ENCODE data around the gene OR6Y1. TPM values are rescaled to one million over a fixed set of nuclear protein-coding genes. Genes with fewer than 3 reads are reported as not detected.

The OR6Y1 gene
- total RNA-seq, 1 experiment from 2014 or later, result not detected

GRCh38 chr1:158572226-158572625 lies 18.0 kb upstream of the OR6Y1 start (continued):
- TF ChIP-seq ZBTB33 (IDR thresholded peaks at IDR 0.05; ENCODE audit: extremely low read depth, insufficient replicate concordance, low read length) (no peak), ELF1 (IDR thresholded peaks at IDR 0.05; ENCODE audit: borderline replicate concordance, low read depth) (no peak)

GRCh38 chr1:158570480-158570879 lies 16.3 kb upstream of the OR6Y1 start, which contains the start of gene OR6P1:
Gene OR6P1, minus strand, starts transcription at chr1:158570580. Its CDS starts 6,976 bp downstream, at chr1:158563604.
- DNase-seq (ENCODE audit: low read depth, low spot score) (no peak), ATAC-seq (no peak)
- Histone ChIP-seq H4K20me1 (ENCODE audit: insufficient read depth) (no peaks in the 10 kb centered on the region), H3K9me3 (ENCODE audit: control insufficient read depth in 1 of 2, insufficient read depth in 1 of 2, low read depth in 1 of 2, low read length in 2 of 2) (no peaks in the 10 kb centered on the region), H3K4me3 (replicated peaks in 1 of 2; ENCODE audit: low read depth in 1 of 2, low read length in 2 of 2) (no peak within 1 kb of the TSS), H3K9ac (ENCODE audit: low read length) (no peak within 1 kb of the TSS), H3K4me1 (ENCODE audit: control insufficient read depth in 1 of 2, insufficient read depth in 2 of 2, low read length in 2 of 2) (no peaks in the 10 kb centered on the region), H3K79me2 (ENCODE audit: insufficient read depth, low read length) (no peaks in the 10 kb centered on the region), H3K27me3 (ENCODE audit: insufficient read depth, low read length) (no peaks in the 10 kb centered on the region), H3K27ac (ENCODE audit: low read depth, low read length) (no peak within 1 kb of the TSS), H2AFZ (ENCODE audit: low read depth, low read length, poor library complexity, severe bottlenecking) (no peak within 1 kb of the TSS), H3K9me2 (ENCODE audit: insufficient read depth) (no peaks in the 10 kb centered on the region), H3K4me2 (ENCODE audit: low read length) (no peak within 1 kb of the TSS), H3K36me3 (ENCODE audit: control insufficient read depth in 1 of 2, insufficient read depth in 2 of 2, low read length in 2 of 2) (no peaks in the 10 kb centered on the region)
- POLR2A ChIA-PET, result no interaction called here
- RAD21 ChIA-PET (ENCODE audit: low non-redundant PET in 1 of 2, low total read pairs in 2 of 2, uncharacterized antibody in 2 of 2, unreplicated experiment in 2 of 2), result no interaction called here
- TF ChIP-seq MAX (IDR thresholded peaks at IDR 0.05) (no peak), RAD21 (IDR thresholded peaks at IDR 0.05; ENCODE audit: low read depth) (no peak), ELF1 (IDR thresholded peaks at IDR 0.05; ENCODE audit: borderline replicate concordance, low read depth) (no peak), POLR2A (IDR thresholded peaks at IDR 0.05; ENCODE audit: borderline replicate concordance, extremely low read depth, insufficient read depth, insufficient read length) (no peak), SP1 (IDR thresholded peaks at IDR 0.05; ENCODE audit: low read depth) (no peak), EZH2 (IDR thresholded peaks at IDR 0.05) (no peak), FOSL1 (IDR thresholded peaks at IDR 0.05; ENCODE audit: low read depth) (no peak), ATF3 (IDR thresholded peaks at IDR 0.05) (no peak), CBX3 (IDR thresholded peaks at IDR 0.05; ENCODE audit: low read depth) (no peak), CEBPB (IDR thresholded peaks at IDR 0.05; ENCODE audit: low read depth) (no peak), JUND (IDR thresholded peaks at IDR 0.05) (no peak), ZBTB33 (IDR thresholded peaks at IDR 0.05; ENCODE audit: extremely low read depth, insufficient replicate concordance, low read length) (no peak), SRF (IDR thresholded peaks at IDR 0.05; ENCODE audit: low read depth) (no peak)
- CTCF ChIA-PET, result no interaction called here
- BruUV-seq (replicated peaks), result no TSS peak
- intact Hi-C loops (cut with micrococcal nuclease), result no loop called here

Data from HCT116 (cell line).